Prostate gland (tissue), 2 donors: Measurements from ENCODE around the gene NAA15. TPM values are rescaled to one million over a fixed set of nuclear protein-coding genes. Genes with fewer than 3 reads are reported as not detected.
"Not testable (repeated sequence)": the region's sequence is repeated elsewhere in the genome, so short reads cannot be mapped to it uniquely, and the experiment has no call there.

ENCODE experiments used
- DNase-seq: peaks from one replicate; pipeline ENCODE4 v3.0.0-alpha.2; 2019; ENCODE audit warnings: low spot score
- H3K27ac ChIP-seq, 2 donors: fragments of 200-600 bp; sonication (generic); 2 replicates each; pipeline ENCODE4 v1.5.1; 2017 to 2019
- H3K27me3 ChIP-seq: fragments of 200-600 bp; sonication (generic); replicated peaks from 2 replicates; pipeline ENCODE4 v1.5.1; 2019; ENCODE audit not compliant: insufficient read depth
- H3K36me3 ChIP-seq, 2 donors: fragments of 200-600 bp; sonication (generic); 1 replicate in 1 of 2; 2 replicates in 1 of 2; pipeline versions ENCODE4 v1.5.1 to v1.8.1; 2017 to 2019
- H3K4me1 ChIP-seq: fragments of 200-600 bp; sonication (generic); replicated peaks from 2 replicates; pipeline ENCODE4 v1.5.1; 2019
- H3K4me3 ChIP-seq, 2 donors: fragments of 200-600 bp; sonication (generic); 2 replicates each; pipeline ENCODE4 v1.5.1; 2017 to 2019
- H3K9me3 ChIP-seq: fragments of 200-600 bp; sonication (generic); 2 replicates; pipeline ENCODE4 v1.5.1; 2017
- CTCF ChIP-seq, 4 experiments: fragments of 200-600 bp in 2 of 4; fragments of 450-650 bp in 2 of 4; sonication (generic) in 2 of 4; IDR thresholded peaks; 1 replicate in 3 of 4; 2 replicates in 1 of 4; pipeline ENCODE4 v1.5.1; 2016 to 2019; ENCODE audit warnings: antibody characterized with exemption in 4 of 4, mild to moderate bottlenecking in 2 of 4, moderate library complexity in 2 of 4
- POLR2A ChIP-seq: fragments of 450-650 bp; IDR thresholded peaks from one replicate; pipeline ENCODE4 v1.6.1; 2016; ENCODE audit warnings: antibody characterized with exemption, mild to moderate bottlenecking
- POLR2AphosphoS5 ChIP-seq: sonication (generic); formaldehyde crosslinking; IDR thresholded peaks from one replicate; pipeline ENCODE4 v1.6.1; 2017; ENCODE audit warnings: antibody characterized with exemption
- WGBS: methylation state at CpG from one replicate; pipeline ENCODE4 v1.1.5; 2018; 5-methylcytosine and 5-hydroxymethylcytosine counted together
- intact Hi-C: fragments of 100-400 bp; cut with DNase I; formaldehyde crosslinking; loops from one replicate; pipeline ENCODE4 v1.14.2; 2022
- total RNA-seq, 2 donors: library from RNA; depleted of rRNA; stranded (reverse); fragments of >200 nt; gene quantifications; one replicate each; pipeline ENCODE4 v1.1.0, GENCODE V29; 2016

Gene NAA15
- total RNA-seq, 2 donors from 2014 or later = 19.3 to 22.9 TPM

GRCh38 chr4:139312552-139313332 is 11.4 kb downstream of the NAA15 start:
- TF ChIP-seq POLR2A (no peak), CTCF (IDR thresholded peaks at IDR 0.05) (no peak), POLR2AphosphoS5 (no peak)
- Histone ChIP-seq H3K27ac (no peak overlapping the region), H3K9me3 (no peaks in the 10 kb centered on the region), H3K36me3 (no peaks in the 10 kb centered on the region), H3K4me3 (no peak overlapping the region), H3K4me1 (no peaks in the 10 kb centered on the region), H3K27me3 (no peaks in the 10 kb centered on the region)
- intact Hi-C loops = no loop called here
- WGBS = 76% methylated on average over 3 of the region's 3 CpGs
- DNase-seq = no peak

GRCh38 chr4:139313414-139313813 is 12.1 kb downstream of the NAA15 start:
- H3K4me1 ChIP-seq, DNase-seq, intact Hi-C loops, H3K27ac ChIP-seq, H3K27me3 ChIP-seq, H3K36me3 ChIP-seq, H3K9me3 ChIP-seq, H3K4me3 ChIP-seq: not testable (repeated sequence)
- 90% methylated on average over 10 of the region's 10 CpGs for WGBS

GRCh38 chr4:139314047-139314800 is 12.9 kb downstream of the NAA15 start:
- no peaks in the 10 kb centered on the region for H3K9me3 ChIP-seq
- no peaks in the 10 kb centered on the region for H3K4me1 ChIP-seq
- no peak for DNase-seq
- no peaks in the 10 kb centered on the region for H3K36me3 ChIP-seq
- intact Hi-C loops = no loop called here
- no peaks in the 10 kb centered on the region for H3K27me3 ChIP-seq
- H3K27ac ChIP-seq = no peak overlapping the region
- 90% methylated on average over 4 of the region's 4 CpGs for WGBS
- H3K4me3 ChIP-seq = no peak overlapping the region
- TF ChIP-seq CTCF (IDR thresholded peaks at IDR 0.05) = no peak

- no peak for DNase-seq
- Histone ChIP-seq H3K4me3 (no peak overlapping the region), H3K4me1 (no peaks in the 10 kb centered on the region), H3K36me3 (no peaks in the 10 kb centered on the region), H3K27ac (no peak overlapping the region), H3K9me3 (no peaks in the 10 kb centered on the region), H3K27me3 (no peaks in the 10 kb centered on the region)
- WGBS = 92% methylated on average over 13 of the region's 13 CpGs
- intact Hi-C loops = no loop called here
- no peak for TF ChIP-seq POLR2AphosphoS5
- TF ChIP-seq POLR2A = no peak
- TF ChIP-seq CTCF (IDR thresholded peaks at IDR 0.05) = no peak
Measured at GRCh38 chr4:139315221-139315675, 13.9 kb downstream of the NAA15 start.

GRCh38 chr4:139316733-139317132 is 15.4 kb downstream of the NAA15 start:
- Histone ChIP-seq H3K27ac (no peak overlapping the region), H3K4me1 (no peaks in the 10 kb centered on the region), H3K36me3 (no peaks in the 10 kb centered on the region), H3K27me3 (no peaks in the 10 kb centered on the region), H3K4me3 (no peak overlapping the region), H3K9me3 (no peaks in the 10 kb centered on the region)
- WGBS = 90% methylated on average over 2 of the region's 2 CpGs
- no peak for DNase-seq
- TF ChIP-seq CTCF (IDR thresholded peaks at IDR 0.05) (no peak), POLR2A (no peak), POLR2AphosphoS5 (no peak)
- intact Hi-C loops = no loop called here
